K562 (cell line): Measurements from ENCODE around the gene FAM222A. TPM values are rescaled to one million over a fixed set of nuclear protein-coding genes. Genes with fewer than 3 reads are reported as not detected.

Experiments used
- BDP1 ChIP-seq: IDR thresholded peaks from 3 replicates; pipeline ENCODE4 v1.6.1; 2011; ENCODE audit not compliant: insufficient read length, insufficient read depth
- FUS ChIP-seq: fragments of 200-400 bp; formaldehyde crosslinking; optimal IDR thresholded peaks from 2 replicates; pipeline ENCODE3; 2017; ENCODE audit warnings: low read depth, low read length
- PCBP2 ChIP-seq: fragments of 200-400 bp; formaldehyde crosslinking; IDR thresholded peaks from 2 replicates; pipeline ENCODE4 v1.6.1; 2018; ENCODE audit warnings: low read length, low read depth, mild to moderate bottlenecking, moderate library complexity; ENCODE audit not compliant: poor library complexity, severe bottlenecking
- PPARD ChIP-seq: fragments of 250-450 bp; sonication (Bioruptor Pico); IDR thresholded peaks from 2 replicates; pipeline ENCODE4 v1.8.0; 2022; ENCODE audit warnings: inconsistent platforms, mild to moderate bottlenecking, moderate library complexity
- RFX1 ChIP-seq: fragments of 450-650 bp; IDR thresholded peaks from 2 replicates; pipeline ENCODE4 v1.6.1; 2016; ENCODE audit warnings: mild to moderate bottlenecking, moderate library complexity
- SP2 ChIP-seq: IDR thresholded peaks from 2 replicates; pipeline ENCODE4 v1.6.1; 2011; ENCODE audit warnings: mild to moderate bottlenecking, low read depth, low read length, moderate library complexity; ENCODE audit not compliant: poor library complexity, severe bottlenecking; ENCODE audit errors: extremely low read depth
- SRSF1 ChIP-seq: fragments of 200-400 bp; formaldehyde crosslinking; IDR thresholded peaks from 2 replicates; pipeline ENCODE4 v1.6.1; 2017; ENCODE audit warnings: mild to moderate bottlenecking, low read depth, low read length, moderate library complexity
- TRIM24 ChIP-seq, 2 experiments: fragments of 450-650 bp; IDR thresholded peaks; 2 replicates each; pipeline ENCODE4 v1.6.1; 2016
- ZBTB40 ChIP-seq, 2 experiments: fragments of 450-650 bp in 1 of 2; sonication (generic) in 1 of 2; formaldehyde crosslinking in 1 of 2; IDR thresholded peaks; 2 replicates each; pipeline versions ENCODE4 v1.7.1 to v1.9.0; 2016 to 2022; ENCODE audit warnings: inconsistent platforms in 1 of 2, mild to moderate bottlenecking in 1 of 2, missing genetic modification reagents in 1 of 2
- ZNF197 ChIP-seq: fragments of 200-800 bp; sonication (Bioruptor generic); IDR thresholded peaks from 2 replicates; pipeline ENCODE4 v1.6.1; 2016; ENCODE audit warnings: low read depth, missing genetic modification characterization, missing compliant biosample characterization
- ZNF239 ChIP-seq: fragments of 250-450 bp; sonication (Bioruptor Pico); IDR thresholded peaks from 2 replicates; pipeline ENCODE4 v1.4.0; 2020; ENCODE audit warnings: mild to moderate bottlenecking
- ZNF449 ChIP-seq: fragments of 250-450 bp; sonication (Bioruptor Pico); IDR thresholded peaks from 2 replicates; pipeline ENCODE4 v1.8.0; 2022; ENCODE audit warnings: moderate library complexity, mild to moderate bottlenecking, inconsistent platforms
- ZNF511 ChIP-seq: sonication (generic); formaldehyde crosslinking; IDR thresholded peaks from 2 replicates; pipeline ENCODE4 v1.8.0; 2022; ENCODE audit warnings: mild to moderate bottlenecking, missing genetic modification reagents
- ZNF655 ChIP-seq: fragments of 250-450 bp; sonication (Bioruptor Pico); IDR thresholded peaks from 2 replicates; pipeline ENCODE4 v1.5.0; 2021
- polyA plus RNA-seq, 8 experiments: library from polyadenylated mRNA; depleted of rRNA in 4 of 8; stranded (reverse) in 5 of 8; unstranded in 3 of 8; fragments of >200 nt; fragmentation: Nextera tagmentation in 2 of 8; fragmentation: Illumina TruSeq in 1 of 8; extraction: Ambion mirVana in 2 of 8; extraction: Trizol in 1 of 8; gene quantifications; 2 replicates each; pipeline versions ENCODE4 v1.2.1 to v1.2.3, GENCODE V29; 2011 to 2014; ENCODE audit warnings: inconsistent platforms in 1 of 8, missing spikeins in 1 of 8
- total RNA-seq, 7 experiments: library from RNA; depleted of rRNA in 6 of 7; stranded (reverse); fragments of >200 nt in 6 of 7; fragmentation: Illumina TruSeq in 2 of 7; extraction: Trizol in 2 of 7; gene quantifications; 2 replicates each; pipeline versions ENCODE4 v1.2.1 to v1.2.3, GENCODE V29; 2011 to 2021; ENCODE audit warnings: low replicate concordance in 1 of 7

FAM222A gene
- total and polyA plus RNA-seq, 9 of the 15 experiments (the other 6 are each of a cell fraction or from before 2014, with no cell fraction given) = 0.03 to 0.36 (median 0.12) TPM; not detected in 1

GRCh38 chr12:109713187-109714070, at the start of gene FAM222A (continued):
- TF ChIP-seq ZBTB40 (IDR thresholded peaks at IDR 0.05) (peak; percentile 61), ZBTB40 (CRISPR knock-in tag; IDR thresholded peaks at IDR 0.05) (no peak), ZNF239 (CRISPR knock-in tag) (no peak), SRSF1 (no peak), PPARD (CRISPR knock-in tag) (no peak), PCBP2 (no peak), TRIM24 (IDR thresholded peaks at IDR 0.05) (no peak), ZNF511 (no peak), BDP1 (no peak), RFX1 (peak; percentile 83), SP2 (no peak), FUS (no peak), ZNF449 (CRISPR knock-in tag) (no peak), ZNF197 (peak; percentile 81; the same call in 1 of the 2 replicates), ZNF655 (CRISPR knock-in tag) (no peak)
